ENCODE results near the gene CTIF. TPM values are rescaled to one million over a fixed set of nuclear protein-coding genes. Genes with fewer than 3 reads are reported as not detected.

CTIF gene
- total RNA-seq, 4 donors from 2014 or later = 14.1 to 78.2 (median 18.4) TPM

DNA sequence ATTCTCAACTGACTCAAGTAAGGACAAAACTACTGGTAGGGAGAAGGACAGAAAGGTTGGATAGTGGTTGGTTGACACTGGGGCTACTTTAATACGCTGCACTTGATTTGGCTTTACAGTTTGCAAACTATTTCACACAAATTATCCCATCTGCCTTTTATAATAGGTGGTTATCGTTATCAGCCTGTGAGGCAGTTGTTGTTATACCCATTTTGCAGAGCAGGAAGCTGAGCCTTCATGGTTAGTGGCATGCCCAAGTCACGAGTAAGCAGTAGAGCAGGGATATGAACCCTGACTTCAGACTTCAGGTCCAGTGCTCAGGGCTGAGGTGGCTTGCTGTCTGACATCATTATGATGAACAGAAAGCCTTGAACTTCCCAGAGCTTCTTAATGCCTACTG is 5.3 kb downstream of the CTIF start:
- DNase-seq = no peak
- in situ Hi-C loops (cut with MboI; ENCODE audit: low pct_ligation_motif_present in 1 of 4, low pct_unique_long_range_greater_than_20kb in 1 of 4, low sequenced_read_pairs in 3 of 4) = no loop called here
- 96 to 100% methylated on average over 2 to 3 of the region's 3 CpGs for WGBS, 2 donors (ENCODE audit: low coverage in 1 of 2)
- TF ChIP-seq POLR2AphosphoS5 (IDR thresholded peaks at IDR 0.05) (no peak), POLR2A (IDR thresholded peaks at IDR 0.05) (no peak), EP300 (IDR thresholded peaks at IDR 0.05; ENCODE audit: low read depth) (no peak), CTCF (IDR thresholded peaks at IDR 0.05) (no peak)
- Histone ChIP-seq H3K4me1 (peaks cover 7 to 46% (median 27%) of the 10 kb centered on the region in 4 donors), H3K36me3 (no peaks in the 10 kb centered on the region), H3K27me3 (no peaks in the 10 kb centered on the region), H3K9me3 (no peaks in the 10 kb centered on the region), H3K27ac (peak overlapping the region in 1 of 4 donors; percentile 73), H3K4me3 (no peak overlapping the region)
- intact Hi-C loops (cut with DNase I; ENCODE audit: low total_unique reads) = no loop called here

DNA sequence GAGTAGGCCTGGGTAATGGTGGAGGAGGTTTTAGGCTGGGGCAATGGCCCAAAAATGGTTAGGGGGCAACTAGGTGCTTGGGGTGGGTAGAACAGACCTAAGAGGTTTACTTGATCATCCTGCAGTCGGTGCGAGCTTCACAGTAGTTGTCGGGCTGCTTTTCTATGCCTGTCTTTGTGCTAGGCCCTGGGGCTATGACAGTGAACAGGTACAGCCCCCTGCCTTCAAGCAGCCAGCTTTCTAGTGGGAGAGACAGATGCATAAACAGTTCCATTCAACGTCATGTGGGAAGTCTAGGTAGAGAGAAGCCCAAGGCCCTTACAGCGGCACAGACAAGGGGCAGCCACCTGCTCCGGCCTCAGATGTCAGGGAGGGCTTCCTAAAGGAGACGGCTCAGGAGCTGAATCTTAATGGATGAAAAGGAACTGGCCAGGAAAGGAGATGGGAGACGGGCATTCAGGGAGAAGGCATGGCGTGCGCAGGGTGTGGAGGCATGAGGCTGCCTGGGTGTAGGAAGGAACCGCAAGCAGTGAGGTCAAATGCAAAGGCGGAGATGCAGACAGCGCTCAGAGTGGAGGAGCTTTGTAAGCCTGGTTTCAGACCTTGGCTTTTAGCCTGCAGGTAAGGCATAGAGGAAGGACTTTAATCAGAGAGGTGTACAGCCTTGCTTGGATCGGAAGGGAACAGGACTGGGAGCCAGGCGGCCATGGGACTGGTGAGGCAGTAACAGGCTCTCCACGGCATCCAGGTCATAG is 6.0 kb downstream of the CTIF start:
- TF ChIP-seq EP300 (IDR thresholded peaks at IDR 0.05; ENCODE audit: low read depth) (no peak), POLR2AphosphoS5 (IDR thresholded peaks at IDR 0.05) (no peak), POLR2A (IDR thresholded peaks at IDR 0.05) (no peak), CTCF (IDR thresholded peaks at IDR 0.05) (no peak)
- Histone ChIP-seq H3K36me3 (no peaks in the 10 kb centered on the region), H3K4me1 (peaks cover 7 to 46% (median 27%) of the 10 kb centered on the region in 4 donors), H3K9me3 (no peaks in the 10 kb centered on the region), H3K27ac (peak overlapping the region; percentile 46 to 83 (median 70)), H3K27me3 (no peaks in the 10 kb centered on the region), H3K4me3 (no peak overlapping the region)
- intact Hi-C loops (cut with DNase I; ENCODE audit: low total_unique reads) = no loop called here
- in situ Hi-C loops (cut with MboI; ENCODE audit: low pct_ligation_motif_present in 1 of 4, low pct_unique_long_range_greater_than_20kb in 1 of 4, low sequenced_read_pairs in 3 of 4) = no loop called here
- 86 to 97% methylated on average over 10 to 16 of the region's 16 CpGs for WGBS, 2 donors (ENCODE audit: low coverage in 1 of 2)
- no peak for DNase-seq

- in situ Hi-C loops (cut with MboI; ENCODE audit: low pct_ligation_motif_present in 1 of 4, low pct_unique_long_range_greater_than_20kb in 1 of 4, low sequenced_read_pairs in 3 of 4) (no loop called here), intact Hi-C loops (cut with DNase I; ENCODE audit: low total_unique reads) (no loop called here)
- H3K4me1 ChIP-seq = peaks cover 7 to 46% (median 27%) of the 10 kb centered on the region in 4 donors
Observed at GRCh38 chr18:48545757-48546321, 7.0 kb downstream of the CTIF start.

More at GRCh38 chr18:48545757-48546321, 7.0 kb downstream of the CTIF start:
- Histone ChIP-seq H3K27ac (peak overlapping the region; percentile 46 to 83 (median 70)), H3K36me3 (no peaks in the 10 kb centered on the region), H3K4me3 (no peak overlapping the region), H3K27me3 (no peaks in the 10 kb centered on the region), H3K9me3 (no peaks in the 10 kb centered on the region)
- DNase-seq = peak; percentile 40
- WGBS, 2 donors (ENCODE audit: low coverage in 1 of 2) = 54 to 62% methylated on average over 2 to 12 of the region's 12 CpGs
- TF ChIP-seq POLR2A (IDR thresholded peaks at IDR 0.05) (no peak), CTCF (IDR thresholded peaks at IDR 0.05) (no peak), POLR2AphosphoS5 (IDR thresholded peaks at IDR 0.05) (no peak), EP300 (IDR thresholded peaks at IDR 0.05; ENCODE audit: low read depth) (no peak)

All from transverse colon (tissue), 4 donors.